ENCODE results near the gene PLAGL1.
"Not testable (repeated sequence)": the region's sequence is repeated elsewhere in the genome, so short reads cannot be mapped to it uniquely, and the experiment has no call there.

The PLAGL1 gene

GRCh38 chr6:144052488-144052887 lies 44.4 kb upstream of the PLAGL1 start:
- TF ChIP-seq, protein P1, sequence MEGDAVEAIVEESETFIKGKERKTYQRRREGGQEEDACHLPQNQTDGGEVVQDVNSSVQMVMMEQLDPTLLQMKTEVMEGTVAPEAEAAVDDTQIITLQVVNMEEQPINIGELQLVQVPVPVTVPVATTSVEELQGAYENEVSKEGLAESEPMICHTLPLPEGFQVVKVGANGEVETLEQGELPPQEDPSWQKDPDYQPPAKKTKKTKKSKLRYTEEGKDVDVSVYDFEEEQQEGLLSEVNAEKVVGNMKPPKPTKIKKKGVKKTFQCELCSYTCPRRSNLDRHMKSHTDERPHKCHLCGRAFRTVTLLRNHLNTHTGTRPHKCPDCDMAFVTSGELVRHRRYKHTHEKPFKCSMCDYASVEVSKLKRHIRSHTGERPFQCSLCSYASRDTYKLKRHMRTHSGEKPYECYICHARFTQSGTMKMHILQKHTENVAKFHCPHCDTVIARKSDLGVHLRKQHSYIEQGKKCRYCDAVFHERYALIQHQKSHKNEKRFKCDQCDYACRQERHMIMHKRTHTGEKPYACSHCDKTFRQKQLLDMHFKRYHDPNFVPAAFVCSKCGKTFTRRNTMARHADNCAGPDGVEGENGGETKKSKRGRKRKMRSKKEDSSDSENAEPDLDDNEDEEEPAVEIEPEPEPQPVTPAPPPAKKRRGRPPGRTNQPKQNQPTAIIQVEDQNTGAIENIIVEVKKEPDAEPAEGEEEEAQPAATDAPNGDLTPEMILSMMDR (conservative IDR thresholded peaks at IDR 0.05; ENCODE audit: low read length): no peak
- no peak for TF ChIP-seq EZH2phosphoT487 (IDR thresholded peaks at IDR 0.05; ENCODE audit: borderline replicate concordance)
- H3K4me2 ChIP-seq (ENCODE audit: low read depth, low read length, poor library complexity, severe bottlenecking): no peak overlapping the region

GRCh38 chr6:144049386-144049785 lies 41.3 kb upstream of the PLAGL1 start:
- Histone ChIP-seq H2AFZ (ENCODE audit: low read length) (no peak overlapping the region), H3K9me3 (ENCODE audit: insufficient read depth, low read depth, low read length) (no peaks in the 10 kb centered on the region), H3F3A (ENCODE audit: low read depth) (no peaks in the 10 kb centered on the region), H3K4me1 (ENCODE audit: insufficient read depth, low read length, poor library complexity, severe bottlenecking) (peaks cover 7% of the 10 kb centered on the region), H3K79me2 (ENCODE audit: insufficient read depth, low read length) (no peaks in the 10 kb centered on the region), H3K9ac (ENCODE audit: low read depth, low read length, poor library complexity, severe bottlenecking) (no peak overlapping the region), H3K36me3 (ENCODE audit: insufficient read depth, low read length) (no peaks in the 10 kb centered on the region), H3K4me2 (ENCODE audit: low read depth, low read length, poor library complexity, severe bottlenecking) (no peak overlapping the region), H3K27me3 (ENCODE audit: insufficient read depth, low read length, poor library complexity, severe bottlenecking) (no peaks in the 10 kb centered on the region), H3K9me2 (replicated peaks; ENCODE audit: low read depth, low read length) (no peaks in the 10 kb centered on the region), H3K4me3 (ENCODE audit: low read length, poor library complexity, severe bottlenecking) (no peak overlapping the region), H4K20me1 (ENCODE audit: insufficient read depth, low read length, poor library complexity, severe bottlenecking) (no peaks in the 10 kb centered on the region)
- no peak for TF ChIP-seq EZH2phosphoT487 (IDR thresholded peaks at IDR 0.05; ENCODE audit: borderline replicate concordance)
- TF ChIP-seq, protein P1 (conservative IDR thresholded peaks at IDR 0.05; ENCODE audit: low read length): no peak

More at GRCh38 chr6:144052488-144052887, 44.4 kb upstream of the PLAGL1 start:
- H3K27me3 ChIP-seq (ENCODE audit: insufficient read depth, low read length, poor library complexity, severe bottlenecking): no peaks in the 10 kb centered on the region
- H4K20me1 ChIP-seq (ENCODE audit: insufficient read depth, low read length, poor library complexity, severe bottlenecking): no peaks in the 10 kb centered on the region
- no peaks in the 10 kb centered on the region for H3K9me3 ChIP-seq (ENCODE audit: insufficient read depth, low read depth, low read length)
- H2AFZ ChIP-seq (ENCODE audit: low read length): no peak overlapping the region
- H3K4me1 ChIP-seq (ENCODE audit: insufficient read depth, low read length, poor library complexity, severe bottlenecking): peaks cover 19% of the 10 kb centered on the region
- no peaks in the 10 kb centered on the region for H3K79me2 ChIP-seq (ENCODE audit: insufficient read depth, low read length)
- no peaks in the 10 kb centered on the region for H3K9me2 ChIP-seq (replicated peaks; ENCODE audit: low read depth, low read length)
- no peaks in the 10 kb centered on the region for H3K36me3 ChIP-seq (ENCODE audit: insufficient read depth, low read length)
- H3F3A ChIP-seq (ENCODE audit: low read depth): no peaks in the 10 kb centered on the region
- no peak overlapping the region for H3K9ac ChIP-seq (ENCODE audit: low read depth, low read length, poor library complexity, severe bottlenecking)
- no peak overlapping the region for H3K4me3 ChIP-seq (ENCODE audit: low read length, poor library complexity, severe bottlenecking)

- H3K4me3 ChIP-seq (ENCODE audit: low read length, poor library complexity, severe bottlenecking): no peak overlapping the region
- no peaks in the 10 kb centered on the region for H3K9me3 ChIP-seq (ENCODE audit: insufficient read depth, low read depth, low read length)
- TF ChIP-seq, protein P1 (conservative IDR thresholded peaks at IDR 0.05; ENCODE audit: low read length): no peak
- no peak for TF ChIP-seq EZH2phosphoT487 (IDR thresholded peaks at IDR 0.05; ENCODE audit: borderline replicate concordance)
- H3K79me2 ChIP-seq (ENCODE audit: insufficient read depth, low read length): no peaks in the 10 kb centered on the region
- H3K9ac ChIP-seq (ENCODE audit: low read depth, low read length, poor library complexity, severe bottlenecking): no peak overlapping the region
- H4K20me1 ChIP-seq (ENCODE audit: insufficient read depth, low read length, poor library complexity, severe bottlenecking): no peaks in the 10 kb centered on the region
- H2AFZ ChIP-seq (ENCODE audit: low read length): no peak overlapping the region
- no peaks in the 10 kb centered on the region for H3K36me3 ChIP-seq (ENCODE audit: insufficient read depth, low read length)
- no peaks in the 10 kb centered on the region for H3K27me3 ChIP-seq (ENCODE audit: insufficient read depth, low read length, poor library complexity, severe bottlenecking)
- H3K4me2 ChIP-seq (ENCODE audit: low read depth, low read length, poor library complexity, severe bottlenecking): no peak overlapping the region
- no peaks in the 10 kb centered on the region for H3F3A ChIP-seq (ENCODE audit: low read depth)
- no peaks in the 10 kb centered on the region for H3K9me2 ChIP-seq (replicated peaks; ENCODE audit: low read depth, low read length)
- no peaks in the 10 kb centered on the region for H3K4me1 ChIP-seq (ENCODE audit: insufficient read depth, low read length, poor library complexity, severe bottlenecking)
Measured at GRCh38 chr6:144047688-144048087, 39.6 kb upstream of the PLAGL1 start.

- not testable (repeated sequence) for H3K9ac ChIP-seq (ENCODE audit: low read depth, low read length, poor library complexity, severe bottlenecking); H4K20me1 ChIP-seq (ENCODE audit: insufficient read depth, low read length, poor library complexity, severe bottlenecking); H3K9me3 ChIP-seq (ENCODE audit: insufficient read depth, low read depth, low read length); H3K4me2 ChIP-seq (ENCODE audit: low read depth, low read length, poor library complexity, severe bottlenecking); H3K9me2 ChIP-seq (replicated peaks; ENCODE audit: low read depth, low read length); H3K79me2 ChIP-seq (ENCODE audit: insufficient read depth, low read length); H3F3A ChIP-seq (ENCODE audit: low read depth); H3K27me3 ChIP-seq (ENCODE audit: insufficient read depth, low read length, poor library complexity, severe bottlenecking); H3K4me3 ChIP-seq (ENCODE audit: low read length, poor library complexity, severe bottlenecking); H3K36me3 ChIP-seq (ENCODE audit: insufficient read depth, low read length); H2AFZ ChIP-seq (ENCODE audit: low read length); H3K4me1 ChIP-seq (ENCODE audit: insufficient read depth, low read length, poor library complexity, severe bottlenecking)
Measured at GRCh38 chr6:144046672-144047071, 38.6 kb upstream of the PLAGL1 start.

- H3K9ac ChIP-seq (ENCODE audit: low read depth, low read length, poor library complexity, severe bottlenecking); H3K4me3 ChIP-seq (ENCODE audit: low read length, poor library complexity, severe bottlenecking); H3K9me3 ChIP-seq (ENCODE audit: insufficient read depth, low read depth, low read length): not testable (repeated sequence)
Measured at GRCh38 chr6:144044989-144045388, 36.9 kb upstream of the PLAGL1 start.

More at GRCh38 chr6:144044989-144045388, 36.9 kb upstream of the PLAGL1 start:
- not testable (repeated sequence) for H2AFZ ChIP-seq (ENCODE audit: low read length); H3K36me3 ChIP-seq (ENCODE audit: insufficient read depth, low read length); H3K79me2 ChIP-seq (ENCODE audit: insufficient read depth, low read length); H3F3A ChIP-seq (ENCODE audit: low read depth); H3K4me1 ChIP-seq (ENCODE audit: insufficient read depth, low read length, poor library complexity, severe bottlenecking); H3K27me3 ChIP-seq (ENCODE audit: insufficient read depth, low read length, poor library complexity, severe bottlenecking); H4K20me1 ChIP-seq (ENCODE audit: insufficient read depth, low read length, poor library complexity, severe bottlenecking); H3K4me2 ChIP-seq (ENCODE audit: low read depth, low read length, poor library complexity, severe bottlenecking); H3K9me2 ChIP-seq (replicated peaks; ENCODE audit: low read depth, low read length)

All from Loucy (cell line).